ENCODE measurements around the gene TNFRSF8. TPM values are rescaled to one million over a fixed set of nuclear protein-coding genes. Genes with fewer than 3 reads are reported as not detected.

TNFRSF8 gene
- total and polyA plus RNA-seq, 7 donors: 0.68 to 1.8 (median 0.87) TPM; not detected in 1

DNA sequence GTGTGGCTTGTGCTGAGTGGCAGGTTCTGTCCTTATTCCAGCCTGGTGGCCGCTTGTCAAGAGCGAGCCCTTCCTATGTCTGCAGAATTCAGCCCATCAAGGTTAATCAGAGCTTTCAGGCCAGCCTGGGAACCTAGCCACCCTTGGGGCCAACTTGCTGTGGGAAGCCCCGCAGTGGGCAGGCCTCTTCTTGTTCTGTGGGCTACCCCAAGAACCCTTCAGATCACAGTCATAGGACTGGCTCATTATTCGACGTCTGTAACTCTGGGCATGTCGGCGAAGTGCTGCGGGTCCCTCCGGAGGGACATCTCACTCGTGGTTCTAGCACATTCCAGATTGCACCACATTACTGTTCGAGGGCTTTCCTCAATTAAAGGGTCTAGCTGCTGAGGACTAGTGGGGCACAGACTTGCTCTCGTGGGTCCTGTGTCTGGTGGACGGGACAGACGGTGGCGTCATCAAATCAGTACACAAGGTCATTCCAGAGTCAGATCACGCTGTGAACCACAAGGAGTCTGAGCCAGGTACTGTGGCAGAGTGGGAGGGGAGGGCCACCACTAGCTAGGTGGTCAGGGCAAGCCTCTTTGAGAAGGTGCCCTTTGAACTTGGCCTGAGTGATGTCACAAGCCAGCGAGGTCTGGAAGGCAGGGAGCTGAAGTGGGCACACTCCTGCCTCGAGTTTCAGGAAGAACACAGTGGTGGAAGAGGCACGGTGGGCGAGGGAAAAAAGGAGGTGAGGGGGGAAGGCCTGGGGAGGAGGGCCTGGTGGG lies 83.4 kb downstream of the TNFRSF8 start:
- 86 to 87% methylated on average over 20 of the region's 20 CpGs for WGBS, 2 donors
- TF ChIP-seq EP300 (IDR thresholded peaks at IDR 0.05) (no peak), POLR2AphosphoS5 (IDR thresholded peaks at IDR 0.05) (no peak), POLR2A (IDR thresholded peaks at IDR 0.05) (no peak)
- TF ChIP-seq, protein P1, sequence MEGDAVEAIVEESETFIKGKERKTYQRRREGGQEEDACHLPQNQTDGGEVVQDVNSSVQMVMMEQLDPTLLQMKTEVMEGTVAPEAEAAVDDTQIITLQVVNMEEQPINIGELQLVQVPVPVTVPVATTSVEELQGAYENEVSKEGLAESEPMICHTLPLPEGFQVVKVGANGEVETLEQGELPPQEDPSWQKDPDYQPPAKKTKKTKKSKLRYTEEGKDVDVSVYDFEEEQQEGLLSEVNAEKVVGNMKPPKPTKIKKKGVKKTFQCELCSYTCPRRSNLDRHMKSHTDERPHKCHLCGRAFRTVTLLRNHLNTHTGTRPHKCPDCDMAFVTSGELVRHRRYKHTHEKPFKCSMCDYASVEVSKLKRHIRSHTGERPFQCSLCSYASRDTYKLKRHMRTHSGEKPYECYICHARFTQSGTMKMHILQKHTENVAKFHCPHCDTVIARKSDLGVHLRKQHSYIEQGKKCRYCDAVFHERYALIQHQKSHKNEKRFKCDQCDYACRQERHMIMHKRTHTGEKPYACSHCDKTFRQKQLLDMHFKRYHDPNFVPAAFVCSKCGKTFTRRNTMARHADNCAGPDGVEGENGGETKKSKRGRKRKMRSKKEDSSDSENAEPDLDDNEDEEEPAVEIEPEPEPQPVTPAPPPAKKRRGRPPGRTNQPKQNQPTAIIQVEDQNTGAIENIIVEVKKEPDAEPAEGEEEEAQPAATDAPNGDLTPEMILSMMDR (IDR thresholded peaks at IDR 0.05): no peak

DNA sequence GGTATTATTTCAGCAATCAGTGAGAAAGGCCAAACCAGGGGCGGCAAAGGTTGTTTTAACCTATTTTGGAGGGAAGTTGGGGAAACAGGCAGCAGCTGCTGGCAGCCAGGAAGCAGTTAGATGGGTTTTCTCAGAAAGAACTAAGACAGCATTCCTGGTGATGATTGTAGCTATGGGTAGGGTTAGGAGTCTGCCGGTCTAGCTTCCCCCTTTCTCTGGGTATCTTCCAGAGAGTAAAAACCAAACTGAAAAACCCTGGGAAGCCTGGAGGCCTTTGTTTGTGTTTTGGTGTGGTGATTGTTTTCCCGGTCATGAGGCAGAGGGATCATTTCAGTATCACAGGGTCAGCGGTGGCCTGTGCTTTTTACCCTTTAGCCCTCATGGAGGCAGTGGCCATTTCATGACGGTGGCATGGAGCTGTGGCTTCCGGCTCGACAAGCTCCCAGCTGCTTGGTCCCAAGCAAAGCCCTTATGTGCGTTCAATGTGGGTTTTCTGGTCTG lies 84.1 kb downstream of the TNFRSF8 start:
- TF ChIP-seq EP300 (IDR thresholded peaks at IDR 0.05): no peak
- TF ChIP-seq POLR2AphosphoS5 (IDR thresholded peaks at IDR 0.05): peak in 1 of 4 donors; percentile 34
- TF ChIP-seq POLR2A (IDR thresholded peaks at IDR 0.05): no peak
- TF ChIP-seq, protein P1 (IDR thresholded peaks at IDR 0.05): no peak
- no peaks in the 10 kb centered on the region for H3K27me3 ChIP-seq
- peaks cover 0 to 24% (median 13%) of the 10 kb centered on the region in 4 donors for H3K4me1 ChIP-seq
- intact Hi-C loops (cut with DNase I): no loop called here
- WGBS, 2 donors: 67 to 76% methylated on average over 8 of the region's 8 CpGs
- no peaks in the 10 kb centered on the region for H3K36me3 ChIP-seq
- peak overlapping the region; percentile 40 to 57 (median 48) for H3K27ac ChIP-seq
- no peak for DNase-seq
- no peak overlapping the region for H3K4me3 ChIP-seq
- H3K9me3 ChIP-seq: peaks cover 0 to 2% (median 0%) of the 10 kb centered on the region in 4 donors

More for the DNA sequence above, 83.4 kb downstream of the TNFRSF8 start:
- H3K27ac ChIP-seq: peak overlapping the region in 3 of 4 donors; percentile 8 to 60 (median 50)
- H3K36me3 ChIP-seq: no peaks in the 10 kb centered on the region
- peaks cover 0 to 2% (median 0%) of the 10 kb centered on the region in 4 donors for H3K9me3 ChIP-seq
- H3K27me3 ChIP-seq: no peaks in the 10 kb centered on the region
- H3K4me1 ChIP-seq: peaks cover 0 to 24% (median 13%) of the 10 kb centered on the region in 4 donors
- no peak for DNase-seq
- intact Hi-C loops (cut with DNase I): no loop called here
- H3K4me3 ChIP-seq: no peak overlapping the region

DNA sequence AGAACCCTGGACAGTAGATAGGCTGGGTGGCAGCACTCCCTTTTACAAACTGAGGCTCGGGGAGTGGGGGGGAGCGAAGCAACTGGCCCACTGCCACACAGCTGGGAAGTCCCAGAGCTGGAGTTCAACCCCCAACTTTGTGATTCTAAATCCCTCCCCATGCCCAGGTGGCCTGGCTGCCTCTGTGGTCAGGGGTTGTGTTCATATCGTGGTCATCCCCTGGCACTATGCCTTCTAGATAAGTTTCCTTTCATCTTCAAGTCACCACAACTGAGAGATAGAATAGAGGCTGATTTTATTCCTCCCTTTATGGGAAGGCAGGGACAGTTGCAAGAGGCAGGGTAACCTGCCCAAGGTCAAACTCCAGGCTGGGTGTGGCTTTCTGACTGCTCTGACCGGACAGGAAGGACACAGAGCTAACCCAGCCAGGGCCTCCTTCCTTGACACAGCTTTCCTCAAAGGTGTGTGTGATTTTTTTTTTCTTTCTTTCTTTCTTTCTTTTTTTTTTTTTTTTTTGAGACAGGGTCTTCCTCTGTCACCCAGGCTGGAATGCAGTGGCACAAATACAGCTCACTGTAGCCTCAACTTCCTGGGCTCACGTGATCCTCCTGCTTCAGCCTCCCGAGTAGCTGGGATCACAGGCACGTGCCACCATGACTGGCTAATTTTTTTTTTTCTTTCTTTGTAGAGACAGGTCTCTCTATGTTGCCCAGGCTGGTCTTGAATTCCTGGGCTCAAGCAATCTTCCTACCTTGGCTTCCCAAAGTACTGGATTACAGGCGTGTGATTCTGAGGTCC lies 85.3 kb downstream of the TNFRSF8 start:
- H3K9me3 ChIP-seq: peaks cover 0 to 2% (median 0%) of the 10 kb centered on the region in 4 donors
- peaks cover 0 to 16% (median 7%) of the 10 kb centered on the region in 4 donors for H3K4me1 ChIP-seq
- 28 to 42% methylated on average over 8 of the region's 8 CpGs for WGBS, 2 donors
- no peaks in the 10 kb centered on the region for H3K27me3 ChIP-seq
- DNase-seq: no peak
- H3K36me3 ChIP-seq: no peaks in the 10 kb centered on the region
- TF ChIP-seq POLR2A (IDR thresholded peaks at IDR 0.05) (no peak), EP300 (IDR thresholded peaks at IDR 0.05) (no peak), POLR2AphosphoS5 (IDR thresholded peaks at IDR 0.05) (no peak)
- TF ChIP-seq, protein P1 (IDR thresholded peaks at IDR 0.05): no peak
- no peak overlapping the region for H3K4me3 ChIP-seq
- intact Hi-C loops (cut with DNase I): no loop called here
- H3K27ac ChIP-seq: peak overlapping the region; percentile 40 to 57 (median 48)

DNA sequence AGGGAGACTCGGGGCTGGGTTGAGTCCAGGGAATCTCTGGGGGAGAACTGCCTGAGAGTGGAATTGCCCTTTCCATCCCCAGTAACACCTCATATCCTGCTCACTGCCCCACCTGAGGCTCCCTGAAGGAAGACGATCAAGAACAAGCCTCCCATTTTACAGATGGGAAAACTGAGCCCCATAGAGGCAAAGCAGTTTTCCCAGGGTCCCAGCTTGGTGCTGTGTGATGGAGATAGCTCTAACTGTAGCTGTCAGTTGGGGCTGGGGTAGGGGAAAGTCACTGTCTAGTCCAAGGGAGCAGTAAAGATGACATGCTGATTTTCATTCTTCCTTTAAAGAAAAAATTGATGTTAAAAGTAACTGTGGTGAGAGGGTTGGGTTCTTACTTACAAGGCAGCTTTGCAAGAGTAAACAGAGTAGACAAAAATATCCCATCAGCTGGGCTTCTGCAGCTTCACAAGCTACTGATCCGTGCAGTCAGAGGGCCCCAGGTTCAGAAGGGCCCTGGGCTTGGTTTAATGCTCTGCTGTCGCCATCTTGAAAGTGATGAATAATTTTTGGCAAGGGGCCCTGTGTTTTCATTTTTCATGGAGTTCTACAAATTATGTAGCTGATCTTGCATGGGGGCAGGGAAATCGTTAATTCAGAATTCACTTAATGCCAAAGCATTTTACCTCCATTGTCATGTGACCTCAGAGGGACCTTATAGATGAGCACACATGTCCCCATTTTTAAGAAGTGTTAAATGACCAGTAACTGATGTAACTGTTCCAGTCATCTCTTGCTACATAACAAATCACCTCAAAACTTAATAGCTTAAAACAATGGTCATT lies 86.1 kb downstream of the TNFRSF8 start:
- Histone ChIP-seq H3K36me3 (no peaks in the 10 kb centered on the region), H3K27me3 (no peaks in the 10 kb centered on the region), H3K4me1 (peaks cover 0 to 7% (median 0%) of the 10 kb centered on the region in 4 donors), H3K4me3 (no peak overlapping the region), H3K9me3 (peaks cover 0 to 2% (median 0%) of the 10 kb centered on the region in 4 donors), H3K27ac (peak overlapping the region in 1 of 4 donors; percentile 57)
- intact Hi-C loops (cut with DNase I): no loop called here
- 74 to 85% methylated on average over 5 of the region's 5 CpGs for WGBS, 2 donors
- DNase-seq: no peak
- TF ChIP-seq POLR2A (IDR thresholded peaks at IDR 0.05): no peak
